GM23338 (cell line): Measurements from ENCODE around the gene NCKAP5. TPM values are rescaled to one million over a fixed set of nuclear protein-coding genes. Genes with fewer than 3 reads are reported as not detected.

Experiments used
- ATAC-seq: fragments of 200-7000 bp; cut with Tn5 transposase; 3 replicates; pipeline ENCODE4 v1.9.1; 2020
- DNase-seq: peaks from one replicate; pipeline ENCODE4 v3.0.0-alpha.2; 2015; ENCODE audit warnings: low spot score
- H2AFZ ChIP-seq: fragments of 200-600 bp; sonication (generic); 2 replicates; pipeline ENCODE4 v1.8.0; 2016; ENCODE audit warnings: antibody characterized with exemption, mild to moderate bottlenecking, moderate library complexity
- H3F3A ChIP-seq: fragments of 200-600 bp; sonication (generic); replicated peaks from 2 replicates; pipeline ENCODE4 v1.8.0; 2017; ENCODE audit warnings: antibody characterized with exemption, mixed run types, low read depth
- H3K27ac ChIP-seq: fragments of 200-600 bp; sonication (generic); 2 replicates; pipeline ENCODE4 v1.6.1; 2016; ENCODE audit warnings: low read depth
- H3K27me3 ChIP-seq: fragments of 200-600 bp; sonication (generic); 2 replicates; pipeline ENCODE4 v1.8.0; 2016; ENCODE audit warnings: mild to moderate bottlenecking, mixed run types, moderate library complexity; ENCODE audit not compliant: insufficient read depth
- H3K36me3 ChIP-seq: fragments of 200-600 bp; sonication (generic); 2 replicates; pipeline ENCODE4 v1.8.0; 2016; ENCODE audit warnings: mild to moderate bottlenecking; ENCODE audit not compliant: insufficient read depth
- H3K4me1 ChIP-seq: fragments of 200-600 bp; sonication (generic); 2 replicates; pipeline ENCODE4 v1.8.0; 2016; ENCODE audit warnings: mild to moderate bottlenecking, moderate library complexity; ENCODE audit not compliant: insufficient read depth
- H3K4me2 ChIP-seq: fragments of 200-600 bp; sonication (generic); 2 replicates; pipeline ENCODE4 v1.7.1; 2017; ENCODE audit warnings: mixed run types
- H3K4me3 ChIP-seq: fragments of 200-600 bp; sonication (generic); 2 replicates; pipeline ENCODE4 v1.6.1; 2016; ENCODE audit warnings: mixed run types
- H3K79me2 ChIP-seq: fragments of 200-600 bp; sonication (generic); replicated peaks from 2 replicates; pipeline ENCODE4 v1.8.0; 2017; ENCODE audit warnings: mild to moderate bottlenecking; ENCODE audit not compliant: insufficient read depth
- H3K9me2 ChIP-seq: fragments of 200-600 bp; sonication (generic); 2 replicates; pipeline ENCODE4 v1.8.0; 2017; ENCODE audit not compliant: insufficient read depth
- H4K20me1 ChIP-seq: fragments of 200-600 bp; sonication (generic); replicated peaks from 2 replicates; pipeline ENCODE4 v1.8.0; 2017; ENCODE audit warnings: mild to moderate bottlenecking; ENCODE audit not compliant: insufficient read depth
- H3K27ac Mint-ChIP-seq: 2 replicates; pipeline ENCODE4 v1.8.0; 2020; ENCODE audit warnings: inconsistent platforms, mild to moderate bottlenecking, moderate library complexity, mixed read lengths
- H3K27me3 Mint-ChIP-seq: 3 replicates; pipeline ENCODE4 v1.8.0; 2022; ENCODE audit warnings: low read depth, mild to moderate bottlenecking, moderate library complexity, mixed read lengths, inconsistent platforms; ENCODE audit not compliant: insufficient read depth, poor library complexity
- H3K36me3 Mint-ChIP-seq: 3 replicates; pipeline ENCODE4 v1.8.0; 2021; ENCODE audit warnings: low read depth, mild to moderate bottlenecking, inconsistent platforms, moderate library complexity, mixed read lengths
- H3K4me1 Mint-ChIP-seq: 3 replicates; pipeline ENCODE4 v1.8.0; 2020; ENCODE audit warnings: mild to moderate bottlenecking, inconsistent platforms, mixed read lengths
- H3K4me3 Mint-ChIP-seq: 3 replicates; pipeline ENCODE4 v1.8.0; 2021; ENCODE audit warnings: moderate library complexity, mild to moderate bottlenecking, inconsistent platforms, mixed read lengths
- H3K9me3 Mint-ChIP-seq: 3 replicates; pipeline ENCODE4 v1.8.0; 2020; ENCODE audit warnings: moderate library complexity, mild to moderate bottlenecking, inconsistent platforms, mixed read lengths
- EZH2 ChIP-seq: fragments of 200-600 bp; sonication (generic); IDR thresholded peaks from one replicate; pipeline ENCODE4 v1.8.0; 2017; ENCODE audit warnings: antibody characterized with exemption, mild to moderate bottlenecking, low read depth; ENCODE audit not compliant: unreplicated experiment
- JUNB ChIP-seq: IDR thresholded peaks from one replicate; pipeline ENCODE4 v1.6.1; 2016; ENCODE audit warnings: antibody characterized with exemption; ENCODE audit not compliant: unreplicated experiment
- NANOG ChIP-seq: IDR thresholded peaks from 2 replicates; pipeline ENCODE4 v1.6.1; 2016; ENCODE audit warnings: antibody characterized with exemption, borderline replicate concordance
- STAT1 ChIP-seq: IDR thresholded peaks from one replicate; pipeline ENCODE4 v1.6.1; 2016; ENCODE audit warnings: antibody characterized with exemption; ENCODE audit not compliant: unreplicated experiment
- ZNF331 ChIP-seq: fragments of 250-450 bp; sonication (Bioruptor Pico); IDR thresholded peaks from 2 replicates; pipeline ENCODE4 v1.5.0; 2020; ENCODE audit warnings: low read depth, mild to moderate bottlenecking, moderate library complexity
- ZNF462 ChIP-seq: fragments of 250-450 bp; sonication (Bioruptor Pico); IDR thresholded peaks from 2 replicates; pipeline ENCODE4 v1.5.0; 2020; ENCODE audit warnings: mild to moderate bottlenecking, moderate library complexity
- polyA plus RNA-seq: library from polyadenylated mRNA; unstranded; fragments of >200 nt; fragmentation: Nextera tagmentation; extraction: Ambion mirVana; gene quantifications from 2 replicates; pipeline ENCODE4 v1.2.1, GENCODE V29; 2016
- total RNA-seq: library from RNA; depleted of rRNA; stranded (reverse); fragments of >200 nt; shearing (Covaris generic); gene quantifications from 2 replicates; pipeline ENCODE4 v1.2.3, GENCODE V29; 2014

NCKAP5 gene
- total and polyA plus RNA-seq, 2 experiments from 2014 or later, result 0.34 to 0.73 TPM

DNA sequence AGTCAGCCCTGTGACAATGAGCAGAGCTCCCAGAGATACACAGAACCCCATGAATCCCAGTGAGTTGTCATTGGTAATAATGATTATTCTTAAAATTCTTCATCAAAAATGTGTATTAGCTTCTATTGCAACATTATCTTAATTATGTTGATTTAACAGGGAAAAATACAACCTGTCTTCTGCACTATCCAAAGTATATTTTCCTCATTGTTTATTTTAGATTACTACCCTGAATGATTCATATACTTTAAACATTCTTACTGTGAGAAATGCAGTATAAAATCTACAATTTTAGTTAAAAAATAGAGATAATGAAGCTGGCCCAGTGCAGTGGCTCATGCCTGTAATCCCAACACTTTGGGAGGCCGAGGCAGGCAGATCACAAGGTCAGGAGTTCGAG is 773.0 kb downstream of the NCKAP5 start (continued):
- TF ChIP-seq STAT1, result no peak
- no peak for TF ChIP-seq NANOG
- no peak for TF ChIP-seq ZNF331 (CRISPR knock-in tag)
- no peak for TF ChIP-seq EZH2
- no peak for TF ChIP-seq ZNF462 (CRISPR knock-in tag)

GRCh38 chr2:132793532-132793931 is 774.7 kb downstream of the NCKAP5 start:
- Histone ChIP-seq H3K27ac (no peak overlapping the region), H3K36me3 (no peaks in the 10 kb centered on the region), H4K20me1 (no peaks in the 10 kb centered on the region), H3K27me3 (no peaks in the 10 kb centered on the region), H3K9me2 (no peaks in the 10 kb centered on the region), H3F3A (no peaks in the 10 kb centered on the region), H3K4me3 (no peak overlapping the region), H3K79me2 (no peaks in the 10 kb centered on the region), H3K4me1 (no peaks in the 10 kb centered on the region), H3K4me2 (no peak overlapping the region), H2AFZ (no peak overlapping the region)
- Mint-ChIP-seq H3K36me3 (no peaks in the 10 kb centered on the region), H3K27ac (no peak overlapping the region), H3K9me3 (no peaks in the 10 kb centered on the region), H3K4me1 (no peaks in the 10 kb centered on the region), H3K27me3 (peaks cover 2% of the 10 kb centered on the region), H3K4me3 (no peak overlapping the region)
- ATAC-seq (no peak), DNase-seq (no peak)
- no peak for TF ChIP-seq JUNB
- TF ChIP-seq NANOG, result no peak
- TF ChIP-seq EZH2, result no peak
